ENCODE measurements around the gene SELENOS.
A peak's percentile ranks its signal among the peaks of the same experiment; 100 is the strongest.
"Not testable (repeated sequence)": the region's sequence is repeated elsewhere in the genome, so short reads cannot be mapped to it uniquely, and the experiment has no call there.

SELENOS gene

GRCh38 chr15:101296418-101297405 is 19.4 kb upstream of the SELENOS start:
- no peak for DNase-seq (ENCODE audit: low spot score)
- TF ChIP-seq CTCF (IDR thresholded peaks at IDR 0.05; ENCODE audit: extremely low read depth, missing control alignments) = no peak

- TF ChIP-seq CTCF (IDR thresholded peaks at IDR 0.05; ENCODE audit: extremely low read depth, missing control alignments) = no peak
- no peak for DNase-seq (ENCODE audit: low spot score)
These were observed 18.4 kb upstream of the SELENOS start for GRCh38 chr15:101295607-101296161.

- DNase-seq (ENCODE audit: low spot score) = peak; percentile 98
These were observed 17.7 kb upstream of the SELENOS start, which contains the start of gene SNRPA1 for GRCh38 chr15:101294731-101295606. SNRPA1 (minus strand) TSS chr15:101295248; CDS start chr15:101295178, 70 bp downstream.

GRCh38 chr15:101293122-101293521 is 15.8 kb upstream of the SELENOS start:
- TF ChIP-seq CTCF (IDR thresholded peaks at IDR 0.05; ENCODE audit: extremely low read depth, missing control alignments) = no peak
- DNase-seq (ENCODE audit: low spot score) = no peak

More at GRCh38 chr15:101294731-101295606, 17.7 kb upstream of the SELENOS start, which contains the start of gene SNRPA1:
- TF ChIP-seq CTCF (IDR thresholded peaks at IDR 0.05; ENCODE audit: extremely low read depth, missing control alignments) = no peak

- TF ChIP-seq CTCF (IDR thresholded peaks at IDR 0.05; ENCODE audit: extremely low read depth, missing control alignments) = peak; percentile 36
- DNase-seq (ENCODE audit: low spot score) = peak; percentile 52
These were observed 11.7 kb upstream of the SELENOS start for GRCh38 chr15:101288905-101289513.

- DNase-seq (ENCODE audit: low spot score) = not testable (repeated sequence)
These were observed 10.1 kb upstream of the SELENOS start for GRCh38 chr15:101287342-101287741.

- DNase-seq (ENCODE audit: low spot score) = no peak
- TF ChIP-seq CTCF (IDR thresholded peaks at IDR 0.05; ENCODE audit: extremely low read depth, missing control alignments) = no peak
These were observed 9.3 kb upstream of the SELENOS start for GRCh38 chr15:101286471-101287114.

Data from GM20000 (cell line).